ENCODE data around the gene SNX9.
"Not testable (repeated sequence)": the region's sequence is repeated elsewhere in the genome, so short reads cannot be mapped to it uniquely, and the experiment has no call there.

Gene SNX9

GRCh38 chr6:157823001-157823527 is at the start of gene SNX9:
Gene SNX9 (plus strand): TSS chr6:157823246. CDS start chr6:157823435, 189 bp downstream.
- DNase-seq: no peak

DNA sequence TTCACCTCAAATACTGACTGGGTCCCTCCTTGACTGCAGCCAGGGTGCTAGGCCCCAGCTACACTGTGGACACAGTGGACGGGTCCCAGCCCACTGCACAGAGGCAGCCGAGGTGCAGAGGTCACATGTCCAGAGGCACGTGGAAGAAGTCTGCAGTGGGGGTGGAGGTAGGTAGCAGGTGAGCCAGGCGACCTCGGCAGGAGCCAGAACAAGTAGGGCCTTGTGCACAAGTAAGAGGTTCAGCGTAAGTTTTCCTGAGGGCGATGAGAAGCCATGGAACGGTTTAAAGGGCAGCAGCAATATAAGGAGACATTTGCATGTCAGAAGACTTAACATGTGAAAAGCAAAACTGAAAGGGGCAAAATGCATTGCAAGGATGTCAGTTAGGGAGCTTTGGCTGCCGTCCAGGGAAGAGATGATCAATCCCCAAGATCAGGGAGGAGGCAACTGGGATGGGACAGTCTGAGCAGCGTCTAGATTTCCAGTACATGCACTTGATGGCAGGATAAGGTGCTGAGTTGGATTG is 49.7 kb upstream of the SNX9 start:
- no peak for DNase-seq

GRCh38 chr6:157774153-157775135 is 48.6 kb upstream of the SNX9 start:
- DNase-seq: peak; percentile 48

GRCh38 chr6:157775376-157775775 is 47.7 kb upstream of the SNX9 start:
- DNase-seq: no peak

DNA sequence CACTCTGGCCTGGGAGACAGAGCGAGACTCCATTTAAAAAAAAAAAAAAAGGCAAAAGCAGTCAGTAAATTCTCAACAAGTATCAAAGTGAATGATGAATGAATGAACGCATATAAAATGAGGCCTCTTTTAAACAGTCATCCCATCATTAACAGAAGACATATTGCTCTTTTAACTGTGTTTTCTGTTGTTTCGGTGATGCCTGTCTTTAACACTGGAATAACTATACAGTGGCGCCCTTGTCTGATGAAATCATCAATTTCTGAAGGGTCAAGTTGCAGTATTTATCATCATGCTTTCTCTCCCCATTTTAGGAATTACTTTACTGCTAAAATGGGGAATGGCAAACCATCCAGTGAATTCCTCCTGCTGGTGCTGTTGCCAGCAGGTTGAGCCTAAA is 45.7 kb upstream of the SNX9 start:
- DNase-seq: no peak

GRCh38 chr6:157778719-157779118 is 44.3 kb upstream of the SNX9 start:
- no peak for DNase-seq

GRCh38 chr6:157779705-157780604 is 43.1 kb upstream of the SNX9 start:
- DNase-seq: no peak

DNA sequence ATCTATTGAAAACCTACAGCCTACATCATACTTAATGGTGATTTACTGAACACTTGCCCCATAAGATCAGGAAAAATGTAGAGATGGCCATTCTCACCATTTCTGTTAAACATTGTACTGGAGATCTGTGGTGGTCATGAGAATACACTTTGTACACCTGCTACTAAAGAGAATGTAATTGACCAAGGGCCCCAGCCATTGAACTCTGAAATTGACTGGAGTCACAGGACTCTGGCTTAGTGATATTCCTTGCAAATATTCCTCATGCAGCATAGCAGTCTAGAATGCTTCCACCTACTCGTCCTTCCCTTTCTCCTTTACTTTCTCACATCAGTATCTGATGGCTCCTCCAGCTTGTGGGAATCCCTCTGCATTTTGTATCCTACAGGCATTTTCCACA is 37.4 kb upstream of the SNX9 start:
- DNase-seq: no peak

DNA sequence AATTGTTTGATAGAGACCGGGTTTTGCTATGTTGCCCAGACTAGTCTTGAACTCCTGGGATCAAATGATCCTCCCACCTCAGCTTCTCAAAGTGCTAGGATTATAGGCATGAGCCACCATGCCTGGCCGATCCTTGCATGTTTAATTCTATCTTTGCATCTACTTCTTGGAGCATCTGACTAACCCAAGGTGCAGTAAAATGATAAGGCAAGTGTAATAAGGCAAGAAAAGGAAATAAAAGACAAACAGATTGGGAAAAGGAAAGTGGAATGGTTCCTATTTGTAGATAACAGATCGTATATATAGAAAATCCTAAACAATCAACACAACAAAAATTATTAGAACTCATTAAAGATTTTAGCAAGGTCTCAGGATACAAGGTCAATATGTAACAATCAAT is 36.8 kb upstream of the SNX9 start:
- DNase-seq: no peak

GRCh38 chr6:157787080-157787479 is 36.0 kb upstream of the SNX9 start:
- no peak for DNase-seq

DNA sequence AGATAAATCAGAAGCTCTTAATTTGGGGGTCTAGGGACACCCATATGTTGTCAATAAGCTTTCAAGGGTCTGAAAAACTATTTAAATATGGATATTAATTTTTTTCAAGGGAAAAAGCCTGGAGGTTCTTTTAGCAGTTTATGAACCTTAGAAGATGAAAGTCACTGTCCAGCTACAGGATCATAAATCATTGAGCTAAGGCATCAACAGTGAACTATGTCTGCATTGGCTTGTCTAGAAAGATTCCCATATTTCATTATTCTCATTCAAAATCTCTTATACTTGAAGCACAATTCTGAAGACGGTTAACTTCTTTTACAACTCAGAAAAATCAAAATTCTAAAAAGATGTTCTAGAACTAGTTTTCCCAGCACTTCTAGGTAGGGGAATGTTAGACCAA is 34.9 kb upstream of the SNX9 start:
- no peak for DNase-seq

- no peak for DNase-seq
Measured at GRCh38 chr6:157789297-157789696, 33.7 kb upstream of the SNX9 start.

DNA sequence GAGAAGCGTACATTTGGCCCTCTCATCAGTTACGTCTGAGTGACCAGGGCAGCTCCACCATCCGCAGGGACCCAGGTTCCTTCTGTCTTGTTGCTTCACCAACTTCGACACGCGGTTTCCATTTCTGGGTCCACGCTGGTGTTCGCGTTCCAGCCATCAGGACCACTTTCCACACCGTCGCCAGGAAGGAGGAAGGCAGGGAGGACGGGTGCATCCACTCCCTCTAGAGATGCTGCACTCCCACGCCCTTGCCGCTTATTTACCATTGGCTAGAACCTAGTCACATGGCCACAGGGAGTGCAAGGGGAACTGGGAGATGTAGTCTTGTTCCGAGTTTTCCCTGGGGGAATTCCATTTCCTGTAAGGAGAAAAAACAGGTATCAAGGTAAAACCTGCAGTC is 33.2 kb upstream of the SNX9 start:
- no peak for DNase-seq

DNA sequence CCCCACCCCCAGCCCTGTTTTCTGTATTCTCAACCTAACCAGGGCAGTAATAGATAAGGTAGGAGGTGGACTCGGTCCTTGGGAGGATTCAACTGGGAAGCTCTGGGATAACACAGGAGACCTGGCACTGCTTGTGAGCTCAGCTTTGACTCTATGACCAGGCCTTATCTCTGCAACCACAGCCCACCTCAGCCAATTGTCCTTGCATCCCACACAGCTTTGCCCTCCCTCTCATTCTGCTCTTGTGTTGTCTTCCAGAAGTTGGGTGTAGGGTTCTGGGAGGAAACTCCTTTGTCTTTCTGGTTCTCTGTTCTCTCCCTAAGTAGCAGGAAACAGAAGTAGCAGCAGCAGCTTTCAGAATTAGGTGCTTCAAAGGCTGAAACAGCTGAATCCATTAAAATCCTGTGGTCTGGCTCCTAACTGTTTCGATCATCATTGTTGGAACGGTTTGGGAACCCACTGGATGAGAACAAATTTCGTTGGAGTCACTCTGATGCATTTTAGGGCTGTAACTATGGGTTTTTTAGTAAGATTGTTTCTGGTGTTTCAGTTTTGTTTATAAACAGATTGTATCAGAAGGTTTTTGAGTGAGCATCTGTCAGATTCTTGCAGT is 32.4 kb upstream of the SNX9 start:
- no peak for DNase-seq

DNA sequence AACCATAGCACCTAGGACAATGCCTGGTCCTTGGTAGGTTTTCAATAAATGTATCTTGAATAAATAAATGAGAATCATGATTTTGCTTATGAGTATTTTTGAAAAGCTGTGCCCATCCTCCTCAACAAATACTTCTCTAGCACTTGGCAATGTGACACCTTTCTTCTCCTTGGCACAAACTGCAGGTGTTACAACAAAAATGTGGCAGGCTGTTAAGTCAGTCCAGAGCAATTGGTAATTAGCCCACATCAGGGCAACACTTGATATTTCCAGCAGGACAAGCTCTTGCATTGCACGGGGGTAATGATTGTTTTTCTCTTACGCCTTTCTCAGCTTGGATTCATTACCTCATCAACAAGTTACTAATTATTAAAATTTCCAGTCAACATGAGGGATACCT is 31.6 kb upstream of the SNX9 start:
- DNase-seq: peak; percentile 60

GRCh38 chr6:157792671-157793070 is 30.4 kb upstream of the SNX9 start:
- DNase-seq: no peak

- not testable (repeated sequence) for DNase-seq
Measured at GRCh38 chr6:157794012-157794411, 29.0 kb upstream of the SNX9 start.

GRCh38 chr6:157795841-157796240 is 27.2 kb upstream of the SNX9 start:
- no peak for DNase-seq

- DNase-seq: no peak
Measured at GRCh38 chr6:157798851-157799250, 24.2 kb upstream of the SNX9 start.

GRCh38 chr6:157799561-157799960 is 23.5 kb upstream of the SNX9 start:
- DNase-seq: not testable (repeated sequence)

- DNase-seq: no peak
Measured at GRCh38 chr6:157800420-157801237, 22.4 kb upstream of the SNX9 start.

Measured in NCI-H510A treated with DMSO at 0.1 percent for 48 hours (cell line).